NAMALWA (cell line): ENCODE data around the gene PTPMT1.
"Not testable (repeated sequence)": the region's sequence is repeated elsewhere in the genome, so short reads cannot be mapped to it uniquely, and the experiment has no call there.

ENCODE experiments used
- DNase-seq: peaks from one replicate; pipeline ENCODE4 v3.0.0-alpha.2; 2015; ENCODE audit warnings: low spot score

Gene PTPMT1

DNA sequence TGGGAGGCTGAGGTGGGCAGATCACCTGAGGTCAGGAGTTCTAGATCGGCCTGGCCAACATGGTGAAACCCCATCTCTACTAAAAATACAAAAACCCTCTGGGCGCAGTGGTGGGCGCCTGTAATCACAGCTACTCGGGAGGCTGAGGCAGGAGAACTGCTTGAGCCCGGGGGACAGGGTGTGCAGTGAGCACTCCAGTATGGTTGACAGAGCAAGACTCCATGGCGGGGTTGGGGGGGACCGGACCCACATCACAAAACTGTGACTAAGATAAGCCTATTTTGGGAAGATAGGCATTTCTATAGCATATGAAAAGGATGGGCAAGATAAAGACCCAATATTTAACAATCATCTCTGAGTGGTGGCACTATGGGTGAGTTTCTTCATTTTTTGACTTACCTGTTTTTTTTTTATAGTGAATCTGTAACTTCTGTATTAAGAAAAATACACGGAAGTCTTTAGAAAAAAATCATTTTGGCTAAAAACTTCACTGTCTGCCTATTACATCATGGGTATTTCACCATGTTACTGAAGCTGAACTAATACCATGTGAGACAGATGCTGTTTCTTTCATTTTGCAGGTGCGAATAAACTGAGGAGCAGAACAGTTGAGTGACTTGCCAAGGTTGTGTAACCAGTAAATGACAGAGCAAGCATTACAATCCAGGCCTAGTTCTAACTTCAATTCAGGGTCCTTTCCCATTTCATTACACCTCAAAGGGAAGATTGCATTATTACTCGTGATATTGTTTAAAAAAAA, 14.9 kb upstream of the PTPMT1 start:
- DNase-seq = peak; percentile 64

DNA sequence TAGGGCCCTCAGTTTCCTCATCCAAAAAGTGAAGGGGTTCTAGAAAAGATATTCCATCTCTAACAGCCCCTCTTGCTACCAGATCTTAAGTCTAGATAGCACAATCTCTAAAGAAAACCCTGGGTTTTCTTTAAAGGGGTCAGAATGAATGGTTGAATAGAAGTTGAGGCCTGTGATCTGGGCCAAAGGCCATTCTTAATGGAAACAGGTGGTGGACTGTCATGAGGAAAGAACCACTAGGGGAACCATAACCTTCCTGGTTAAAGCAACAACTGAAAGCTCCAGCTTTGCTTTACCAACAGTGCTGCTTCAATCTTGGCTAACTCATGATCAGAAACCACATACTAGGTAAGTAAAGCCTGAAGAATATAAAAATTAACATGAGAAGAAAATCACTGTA, 14.3 kb upstream of the PTPMT1 start:
- peak; percentile 80 for DNase-seq

DNA sequence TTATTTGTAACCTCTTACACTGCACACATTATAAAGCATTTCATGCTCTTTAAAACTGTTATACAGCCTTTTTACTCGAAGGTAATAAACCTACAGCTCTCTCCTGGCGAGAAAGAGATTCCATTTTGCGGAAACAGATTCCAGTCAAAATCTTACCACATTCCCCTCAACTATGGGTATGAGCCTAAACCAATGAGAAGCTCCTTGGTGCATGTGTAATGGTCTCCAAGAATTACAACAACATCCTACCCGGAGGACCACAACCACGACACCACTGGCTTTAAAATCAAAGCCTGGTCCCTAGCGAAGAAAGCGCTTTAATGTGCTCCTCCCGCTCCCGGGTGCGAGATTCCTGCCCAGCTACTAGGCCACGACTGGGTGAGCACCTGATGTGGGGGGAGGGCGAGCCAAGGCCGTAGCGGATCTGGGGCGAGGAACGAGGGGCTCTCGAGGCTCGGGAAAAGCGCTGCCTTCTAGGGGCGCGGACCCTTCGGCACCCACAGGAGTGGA, 13.3 kb upstream of the PTPMT1 start:
- DNase-seq = peak; percentile 64

DNA sequence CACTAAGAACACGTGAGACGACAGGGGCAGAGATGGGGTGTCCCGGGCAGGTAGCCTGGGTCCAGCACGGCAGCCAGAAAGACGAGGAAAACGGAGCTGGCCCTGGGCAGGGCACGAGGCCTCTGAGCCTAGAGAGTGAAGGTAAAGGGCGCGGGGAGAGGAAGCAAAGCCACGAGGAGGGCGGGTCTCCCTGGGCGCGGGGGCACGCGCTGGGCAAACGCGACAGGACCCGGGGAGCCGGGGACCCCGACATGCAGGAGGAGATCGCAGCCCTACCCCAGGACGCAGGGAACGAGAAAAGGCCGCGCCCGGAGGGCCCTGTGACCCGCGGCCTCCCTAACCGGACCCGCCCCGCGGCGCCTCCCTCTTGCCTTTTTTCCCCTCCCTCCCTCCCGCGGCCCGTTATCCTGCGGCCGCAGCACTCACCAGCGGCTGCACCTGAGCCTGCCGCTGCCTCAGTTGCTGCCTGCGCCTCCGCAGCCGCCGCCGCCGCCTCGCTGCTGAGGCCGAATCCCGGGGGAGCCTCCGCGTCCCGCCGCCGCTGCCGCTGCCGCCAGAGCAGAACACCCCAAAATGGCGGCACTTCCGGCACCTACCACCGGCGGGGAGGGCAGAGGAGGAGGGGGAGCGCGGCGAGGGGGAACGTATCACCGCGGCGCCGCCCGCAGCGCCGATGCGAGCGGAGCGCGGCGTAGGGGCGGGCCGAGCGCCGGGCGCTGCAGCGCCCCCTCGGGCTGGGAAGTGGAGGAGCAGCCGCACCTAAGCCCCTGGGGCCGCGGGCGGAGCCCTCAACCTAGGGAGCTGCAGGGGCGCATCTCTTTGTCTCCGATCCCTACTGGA, 12.6 kb upstream of the PTPMT1 start, which contains the start of gene CELF1:
Gene CELF1, minus strand, starts transcription at position 567 of the 840 bp plus-strand sequence. CDS start 53,609 bp downstream, outside the sequence.
- DNase-seq = peak; percentile 94

DNA sequence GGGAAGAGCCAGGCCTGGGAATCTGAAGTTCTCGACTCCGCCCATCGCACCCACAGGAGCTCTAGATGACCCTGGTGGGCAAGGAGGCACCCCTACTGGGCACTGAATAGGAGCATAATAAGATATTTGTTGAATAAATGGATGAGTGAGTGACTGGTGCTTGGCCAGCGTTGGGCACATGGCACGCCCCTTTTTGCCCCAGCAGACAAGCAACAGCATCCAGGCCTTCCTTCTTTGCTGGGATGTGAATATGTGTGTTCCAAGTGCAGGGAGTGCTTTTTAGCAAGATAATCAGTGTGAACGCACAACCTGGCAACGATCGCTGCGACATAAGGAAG, 12.0 kb upstream of the PTPMT1 start:
- no peak for DNase-seq

DNA sequence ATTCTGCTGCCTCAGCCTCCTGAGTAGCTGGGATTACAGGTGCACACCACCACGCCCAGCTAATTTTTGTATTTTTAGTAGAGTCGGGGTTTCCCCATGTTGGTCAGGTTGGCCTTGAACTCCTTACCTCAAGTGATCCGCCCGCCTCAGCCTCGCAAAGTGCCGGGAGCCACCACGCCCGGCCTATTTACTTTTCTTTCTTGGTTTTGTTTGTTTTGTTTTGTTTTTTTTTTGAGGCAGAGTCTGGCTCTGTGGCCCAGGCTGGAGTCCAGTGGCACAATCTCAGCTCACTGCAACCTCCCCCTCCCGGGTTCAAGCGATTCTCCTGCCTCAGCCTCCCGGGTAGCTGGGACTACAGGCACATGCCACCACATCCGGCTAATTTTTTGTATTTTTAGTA, 8.4 kb upstream of the PTPMT1 start:
- not testable (repeated sequence) for DNase-seq

DNA sequence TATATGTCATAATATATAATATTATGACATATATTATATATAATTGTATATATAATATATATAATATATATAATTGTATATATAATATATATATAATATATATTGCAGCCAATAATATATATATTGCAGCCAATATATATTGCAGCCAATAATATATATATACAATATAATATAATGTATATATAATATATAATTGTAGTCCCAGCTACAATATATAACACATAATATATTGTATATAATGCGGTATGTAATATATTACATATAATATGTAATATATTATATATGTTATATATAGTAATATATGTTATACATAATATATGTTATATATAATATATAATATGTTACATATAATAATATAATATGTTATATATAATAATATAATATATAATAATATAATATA, 6.7 kb upstream of the PTPMT1 start:
- DNase-seq = no peak

DNA sequence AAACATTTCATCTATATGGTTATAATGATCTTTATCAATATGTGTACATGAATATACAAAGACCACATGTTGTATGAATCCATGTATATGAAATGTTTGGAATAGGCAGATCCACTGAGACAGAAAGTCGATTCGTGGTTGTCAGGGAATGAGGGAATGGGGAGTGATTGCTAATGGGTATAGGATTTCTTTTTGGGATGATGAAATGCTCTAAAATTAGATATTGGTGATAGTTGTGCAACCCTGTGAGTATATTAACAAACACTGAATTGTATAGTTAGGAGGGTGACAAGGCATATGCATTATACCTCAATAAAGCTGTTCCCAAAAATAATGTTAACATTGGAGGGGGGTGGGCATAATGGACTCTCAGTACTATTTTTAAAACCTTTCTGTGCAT, 5.0 kb upstream of the PTPMT1 start:
- DNase-seq = no peak

DNA sequence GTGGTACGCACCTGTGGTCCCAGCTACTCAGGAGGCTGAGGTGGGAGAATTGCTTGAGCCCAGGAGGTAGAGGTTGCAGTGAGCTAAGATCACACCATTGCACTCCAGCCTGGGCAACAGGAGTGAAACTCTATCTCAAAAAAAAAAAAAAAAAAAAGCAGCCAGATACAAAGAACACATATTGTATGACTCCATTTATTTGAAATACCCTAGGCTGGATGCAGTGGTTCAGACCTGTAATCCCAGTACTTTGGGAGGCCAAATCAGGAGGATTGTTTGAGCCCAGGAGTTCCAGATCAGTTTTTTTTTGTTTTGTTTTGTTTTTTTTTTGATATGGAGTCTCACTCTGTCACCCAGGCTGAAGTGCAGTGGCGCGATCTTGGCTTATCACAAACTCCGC, 3.0 kb upstream of the PTPMT1 start:
- not testable (repeated sequence) for DNase-seq

DNA sequence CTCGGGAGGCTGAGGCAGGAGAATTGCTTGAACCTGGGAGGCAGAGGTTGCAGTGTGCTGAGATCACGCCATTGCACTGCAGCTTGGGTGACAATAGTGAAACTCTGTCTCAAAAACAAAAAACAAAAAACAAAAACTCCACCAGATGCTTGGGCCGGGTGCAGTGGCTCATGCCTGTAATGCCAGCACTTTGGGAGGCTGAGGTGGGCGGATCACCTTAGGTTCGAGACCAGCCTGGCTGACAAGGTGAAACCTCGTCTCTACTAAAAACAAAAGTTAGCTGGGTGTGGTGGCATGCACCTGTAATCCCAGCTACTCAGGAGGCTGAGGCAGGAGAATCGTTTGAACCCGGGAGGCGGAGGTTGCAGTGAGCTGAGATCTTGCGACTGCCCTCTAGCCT, 1.0 kb upstream of the PTPMT1 start:
- DNase-seq = not testable (repeated sequence)

DNA sequence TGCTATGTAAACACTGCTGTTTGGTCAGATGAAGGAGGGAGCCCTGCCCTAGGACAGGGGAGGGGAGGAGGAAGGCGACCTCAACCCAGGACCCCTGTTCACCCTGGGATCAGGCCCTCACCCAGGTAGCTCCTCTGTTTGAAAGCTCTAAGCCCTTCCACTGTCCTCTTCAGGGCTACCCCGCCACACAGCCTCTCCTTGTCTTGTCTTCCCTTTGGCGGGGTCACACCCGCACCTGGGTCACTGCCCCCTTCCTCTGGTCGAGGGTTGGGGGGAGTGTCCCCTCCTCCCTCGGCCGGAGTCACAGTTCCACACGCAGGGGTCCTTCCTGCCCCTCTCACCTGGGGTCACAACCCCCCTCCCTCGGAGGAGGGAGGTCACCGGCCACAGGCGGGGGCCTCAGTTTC, 463 bp upstream of the PTPMT1 start:
- peak; percentile 34 for DNase-seq

DNA sequence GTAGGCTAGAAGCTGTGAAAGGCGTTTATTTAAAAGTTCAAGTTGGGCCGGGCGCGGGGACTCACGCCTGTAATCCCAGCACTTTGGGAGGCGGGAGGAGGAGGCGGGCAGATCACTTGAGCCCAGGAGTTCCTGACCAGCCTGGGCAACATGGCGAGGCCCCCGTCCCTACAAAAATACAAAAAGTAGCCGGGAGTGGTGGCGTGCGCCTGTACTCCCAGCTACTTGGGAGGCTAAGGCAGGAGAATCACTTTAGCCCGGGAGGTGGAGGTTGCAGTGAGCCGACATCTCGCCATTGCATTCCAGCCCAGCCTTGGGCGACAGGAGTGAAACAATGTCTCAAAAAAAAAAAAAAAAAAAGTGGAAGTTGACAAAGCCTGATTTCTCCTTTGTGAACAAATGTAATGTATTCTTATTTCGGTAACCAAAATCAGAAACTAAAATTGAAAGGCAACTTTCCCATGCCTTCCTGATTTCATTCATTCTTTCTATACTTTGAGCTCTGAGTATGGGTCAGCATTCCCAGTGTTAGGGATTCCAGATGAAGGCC, 825 bp downstream of the PTPMT1 start:
- DNase-seq = no peak

DNA sequence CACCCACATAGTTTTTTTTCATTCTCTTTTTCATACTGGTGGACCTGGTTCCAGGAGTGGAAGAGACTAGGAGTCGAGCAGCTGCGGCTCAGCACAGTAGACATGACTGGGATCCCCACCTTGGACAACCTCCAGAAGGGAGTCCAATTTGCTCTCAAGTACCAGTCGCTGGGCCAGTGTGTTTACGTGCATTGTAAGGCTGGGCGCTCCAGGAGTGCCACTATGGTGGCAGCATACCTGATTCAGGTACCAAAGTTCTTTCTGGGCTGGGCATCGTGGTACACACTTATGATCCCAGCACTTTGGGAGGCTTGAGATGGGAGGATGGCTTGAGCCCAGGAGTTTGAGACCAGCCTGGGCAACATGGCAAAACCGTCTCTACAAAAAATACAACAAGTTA, 4.2 kb downstream of the PTPMT1 start:
- no peak for DNase-seq

DNA sequence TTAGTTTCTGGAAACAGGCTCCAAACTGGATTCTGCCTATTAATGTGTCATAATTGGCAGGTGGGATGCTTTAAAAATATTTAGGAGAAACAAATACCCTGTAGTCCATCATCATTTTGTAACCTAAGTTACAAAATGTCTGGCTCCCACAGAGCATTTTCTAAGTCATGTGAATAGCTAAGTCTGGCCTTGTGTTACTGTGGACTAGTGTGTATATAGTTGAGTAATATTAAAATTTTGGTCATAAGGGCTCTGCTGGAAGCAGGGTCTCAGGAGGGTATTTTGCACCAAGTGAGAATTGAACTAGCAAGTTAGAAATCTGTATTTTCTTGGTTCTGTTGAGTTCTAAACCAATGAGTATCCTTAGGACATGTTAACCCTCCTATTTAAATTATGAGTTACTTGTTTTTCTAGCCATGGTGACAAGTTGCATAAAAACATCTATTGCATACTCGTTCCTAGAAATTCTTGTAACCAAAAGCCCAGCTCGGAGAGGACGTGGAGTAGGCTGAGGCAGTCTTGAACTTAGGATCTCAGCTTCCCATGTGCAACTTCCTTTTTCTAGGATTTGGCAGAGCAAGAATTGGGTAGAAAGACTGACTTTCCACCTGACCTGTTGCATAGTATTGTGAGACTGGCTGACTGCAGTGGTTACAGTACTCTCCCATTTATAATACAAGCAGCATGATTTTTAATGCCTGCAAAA, 5.4 kb downstream of the PTPMT1 start:
- DNase-seq = no peak

DNA sequence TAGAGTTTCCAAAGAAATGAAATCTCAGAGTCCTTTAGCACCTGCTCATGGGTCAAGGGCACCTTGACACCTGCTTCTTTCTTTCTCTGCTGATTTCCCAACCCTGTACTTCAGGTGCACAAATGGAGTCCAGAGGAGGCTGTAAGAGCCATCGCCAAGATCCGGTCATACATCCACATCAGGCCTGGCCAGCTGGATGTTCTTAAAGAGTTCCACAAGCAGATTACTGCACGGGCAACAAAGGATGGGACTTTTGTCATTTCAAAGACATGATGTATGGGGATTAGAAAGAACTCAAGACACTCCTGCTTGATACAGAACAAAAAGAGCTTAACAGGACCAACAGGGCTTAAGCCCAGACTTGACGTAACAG, 5.9 kb downstream of the PTPMT1 start:
- no peak for DNase-seq

DNA sequence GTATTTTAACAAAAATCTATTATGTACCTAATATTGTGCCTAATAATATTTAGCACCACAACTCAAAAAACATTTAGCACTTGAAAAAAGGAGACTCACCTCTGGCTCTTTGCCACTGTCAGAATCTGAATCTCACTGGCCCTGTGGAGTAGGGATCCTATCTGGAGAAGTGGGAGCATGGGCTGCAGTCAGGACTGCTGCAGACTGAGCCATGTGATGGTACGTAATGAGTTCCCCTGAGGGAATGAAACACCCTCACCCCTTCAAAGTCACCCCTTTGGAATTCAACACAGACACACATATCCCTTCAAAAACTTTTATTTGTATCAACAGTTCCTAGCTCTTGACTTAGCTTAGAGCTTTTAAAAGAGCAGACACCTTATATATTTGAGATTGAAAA, 6.5 kb downstream of the PTPMT1 start:
- DNase-seq = no peak

DNA sequence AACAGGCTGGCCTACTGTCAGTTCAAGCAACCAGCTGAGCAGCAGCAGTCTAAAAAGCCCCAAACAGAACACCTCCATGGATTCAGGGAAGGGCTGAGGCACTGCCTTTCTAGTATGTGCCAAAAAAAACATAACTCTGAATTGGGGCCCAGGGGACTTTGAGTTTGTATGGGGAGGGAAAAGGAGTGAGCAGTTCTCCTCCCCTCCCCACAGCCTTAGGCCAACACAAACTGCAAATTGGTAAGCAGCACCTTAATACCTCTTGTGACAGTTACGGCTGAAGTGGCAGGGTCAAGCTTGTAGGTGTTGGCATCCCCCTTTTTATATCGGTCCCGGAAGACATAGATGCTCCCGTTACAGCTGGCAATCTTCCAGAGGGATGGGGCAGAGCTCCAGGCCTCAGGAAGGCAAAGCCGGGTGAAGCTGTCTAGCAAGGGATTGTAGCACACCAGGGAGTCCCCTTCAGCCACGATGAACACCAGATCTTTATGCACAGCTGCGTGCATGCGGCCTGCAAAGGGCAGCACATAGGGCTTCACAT, 7.4 kb downstream of the PTPMT1 start:
- no peak for DNase-seq

DNA sequence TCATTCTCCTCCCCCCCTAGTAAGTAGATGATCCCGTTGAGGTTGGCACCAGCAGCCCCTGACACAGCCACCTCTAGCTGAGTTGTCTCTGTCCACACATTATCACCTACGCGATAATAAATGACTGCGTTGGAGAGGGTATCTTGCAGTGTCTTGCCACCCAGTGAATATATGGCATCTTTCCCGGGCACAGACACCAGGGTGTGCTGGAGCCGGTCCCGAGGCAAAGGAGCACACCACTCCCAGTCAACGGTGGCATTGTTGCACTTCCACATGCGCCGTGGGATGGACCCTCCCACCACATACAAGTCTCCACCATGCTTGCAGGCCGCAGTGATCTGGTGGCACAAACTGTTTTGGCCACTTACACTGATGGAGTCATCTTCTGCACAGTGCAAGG, 7.9 kb downstream of the PTPMT1 start:
- no peak for DNase-seq

DNA sequence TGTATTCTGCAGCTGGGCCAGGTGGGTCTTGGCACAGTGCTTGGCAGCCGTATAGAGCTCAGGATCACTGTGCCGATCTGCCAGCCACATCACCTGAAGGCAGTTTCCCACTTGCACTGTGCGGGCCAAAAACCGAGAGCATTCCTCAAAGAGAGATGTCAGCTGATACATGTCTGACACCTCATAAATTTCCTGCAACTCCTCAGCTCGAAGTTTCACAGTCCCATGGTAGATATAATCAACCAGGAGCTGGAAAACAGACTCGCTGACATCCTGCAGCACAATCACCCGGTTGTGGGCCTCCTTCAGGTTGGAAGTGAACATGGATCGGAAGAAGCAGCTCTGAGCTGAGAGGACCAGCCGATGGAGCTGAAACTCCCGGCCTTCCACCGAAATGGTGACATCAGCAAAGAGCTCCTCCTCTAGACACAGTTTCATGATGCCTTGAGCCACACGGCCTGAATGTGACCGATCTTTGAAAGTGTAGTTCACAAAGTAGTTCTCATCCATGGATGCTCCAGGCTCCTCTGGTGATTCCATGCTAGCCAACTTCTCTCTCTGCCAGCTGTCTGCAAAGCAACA, 12.2 kb downstream of the PTPMT1 start:
- no peak for DNase-seq

DNA sequence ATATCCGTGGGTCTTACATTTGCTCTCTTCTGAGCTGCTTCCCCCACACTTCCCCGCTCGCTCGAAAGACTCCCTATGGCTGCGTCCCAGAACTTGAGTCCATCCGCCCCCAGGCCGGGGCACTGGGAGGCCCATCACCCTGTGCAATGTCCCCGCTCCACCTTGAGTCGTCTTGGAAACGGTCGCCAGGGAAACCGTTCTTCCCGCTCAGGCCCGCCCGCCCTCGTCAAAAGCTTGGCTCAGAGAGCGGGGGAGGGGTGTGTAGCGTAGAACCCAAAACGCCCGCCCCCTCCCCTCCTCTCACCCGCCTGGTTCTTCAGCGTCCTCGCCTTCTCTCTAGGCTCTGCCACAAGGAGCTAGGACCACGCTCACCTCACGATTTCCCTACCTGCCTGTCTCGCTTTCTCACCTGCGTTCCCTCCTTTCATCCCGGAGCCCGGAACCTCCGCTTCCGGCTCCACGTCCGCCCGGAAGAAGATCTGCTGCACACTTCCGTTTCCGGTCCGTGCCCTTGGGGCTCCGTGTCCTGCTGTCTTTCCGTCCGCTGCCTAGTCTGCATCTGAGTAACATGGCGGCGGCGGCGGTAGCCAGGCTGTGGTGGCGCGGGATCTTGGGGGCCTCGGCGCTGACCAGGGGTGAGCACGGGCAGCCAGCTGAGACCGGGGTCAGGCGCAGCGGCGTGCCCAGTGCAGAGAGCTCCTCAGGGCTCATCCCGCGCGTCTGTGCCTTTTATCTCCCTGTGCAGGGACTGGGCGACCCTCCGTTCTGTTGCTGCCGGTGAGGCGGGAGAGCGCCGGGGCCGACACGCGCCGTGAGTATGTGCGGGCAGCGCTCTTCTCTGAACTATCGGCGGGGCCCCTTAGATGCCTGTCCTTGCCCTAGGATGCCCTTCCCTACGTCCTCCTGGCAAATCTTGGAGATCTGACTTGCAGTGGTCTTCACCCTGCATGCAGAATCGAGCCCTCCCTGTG, 13.4 kb downstream of the PTPMT1 start, which contains the start of the genes KBTBD4 and NDUFS3:
Gene KBTBD4, minus strand, starts transcription at position 447 of the 971 bp plus-strand sequence. Its CDS starts 19 bp downstream, at position 428.
Gene NDUFS3, plus strand, starts transcription at position 551 of the 971 bp plus-strand sequence. Its CDS starts 18 bp downstream, at position 569.
- DNase-seq = peak; percentile 92
